ENCODE measurements around the gene HOXD1.

HOXD1 gene

DNA sequence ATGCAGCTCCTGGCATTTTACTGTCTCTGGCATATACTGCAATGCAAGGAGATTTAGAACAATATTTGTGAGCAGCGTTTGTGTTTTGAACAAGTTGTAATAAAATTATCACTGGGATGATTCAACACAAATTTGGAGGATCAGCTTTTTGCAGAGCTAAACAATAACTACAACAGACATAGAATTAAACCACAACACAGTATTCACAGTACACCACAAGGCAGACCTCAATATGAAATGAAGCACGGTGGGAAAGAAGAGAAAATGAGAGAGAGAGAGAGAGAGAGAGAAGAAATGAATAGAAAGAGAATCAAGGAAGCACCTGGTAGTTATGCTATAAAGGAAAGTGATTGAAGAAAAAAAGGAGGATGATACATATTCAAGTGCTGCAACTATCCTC is 39.4 kb downstream of the HOXD1 start:
- Histone ChIP-seq H2BK5ac (ENCODE audit: low read depth, low read length, poor library complexity, severe bottlenecking) (no peak overlapping the region), H3K14ac (ENCODE audit: low read length in 2 of 2) (no peak overlapping the region), H3K18ac (ENCODE audit: low read depth in 1 of 2, low read length in 2 of 2) (no peak overlapping the region), H2BK120ac (ENCODE audit: low read depth, low read length) (no peak overlapping the region), H2AK5ac (ENCODE audit: low read length, severe bottlenecking) (no peak overlapping the region), H3K9me3 (ENCODE audit: control insufficient read depth, low read length) (no peaks in the 10 kb centered on the region), H2AFZ (ENCODE audit: low read depth, low read length) (no peak overlapping the region), H2BK15ac (ENCODE audit: low read depth, poor library complexity, severe bottlenecking) (no peak overlapping the region), H4K91ac (ENCODE audit: low read length) (no peak overlapping the region), H3K79me1 (replicated peaks; ENCODE audit: low read length, poor library complexity, severe bottlenecking) (no peaks in the 10 kb centered on the region), H3K4me1 (ENCODE audit: control insufficient read depth, insufficient read depth, low read depth, low read length) (no peaks in the 10 kb centered on the region), H3K23ac (ENCODE audit: low read length in 2 of 2) (no peak overlapping the region), H3K36me3 (ENCODE audit: control insufficient read depth in 1 of 2, insufficient read depth in 2 of 2, low read depth in 1 of 2, low read length in 2 of 2) (no peaks in the 10 kb centered on the region), H3K27me3 (ENCODE audit: control insufficient read depth in 1 of 2, insufficient read depth in 1 of 2, low read length in 2 of 2) (peaks cover 7 to 30% of the 10 kb centered on the region in 2 experiments), H2BK12ac (ENCODE audit: low read length in 2 of 2) (no peak overlapping the region), H3K27ac (ENCODE audit: low read length, poor library complexity, severe bottlenecking) (no peak overlapping the region), H3K4me2 (ENCODE audit: low read length, poor library complexity, severe bottlenecking) (no peak overlapping the region), H3K4me3 (ENCODE audit: insufficient read depth in 1 of 2, low read depth in 1 of 2, low read length in 2 of 2) (no peak overlapping the region), H4K8ac (ENCODE audit: low read length) (no peak overlapping the region), H3K4ac (ENCODE audit: low read depth in 1 of 2, low read length in 2 of 2) (no peak overlapping the region), H3K9ac (ENCODE audit: low read length) (no peak overlapping the region)
- no peak for DNase-seq
- no CpG with 5 or more reads among the region's 2 CpGs for WGBS

DNA sequence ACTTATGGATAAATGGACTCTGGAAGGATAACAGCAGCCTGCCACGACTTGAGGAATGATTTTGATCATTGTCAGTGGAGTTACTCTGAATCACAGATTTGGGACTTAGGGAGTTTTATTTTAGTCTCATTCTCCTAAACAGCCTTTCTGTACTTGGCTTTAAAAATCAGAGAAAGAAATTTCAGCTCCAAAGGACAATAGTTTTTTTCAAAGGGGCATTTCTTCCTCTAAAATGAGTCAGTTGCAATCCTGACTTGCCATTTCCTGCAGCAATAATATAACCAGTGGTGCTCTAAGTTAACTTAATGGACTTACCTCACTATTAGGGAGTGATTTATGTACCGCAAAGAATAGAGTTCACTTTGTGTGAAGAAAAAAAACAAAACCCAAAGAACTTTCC is 45.7 kb downstream of the HOXD1 start:
- H3K4me2 ChIP-seq (ENCODE audit: low read length, poor library complexity, severe bottlenecking) = no peak overlapping the region
- H3K79me1 ChIP-seq (replicated peaks; ENCODE audit: low read length, poor library complexity, severe bottlenecking) = no peaks in the 10 kb centered on the region
- H2BK120ac ChIP-seq (ENCODE audit: low read depth, low read length) = no peak overlapping the region
- H3K18ac ChIP-seq (ENCODE audit: low read depth in 1 of 2, low read length in 2 of 2) = no peak overlapping the region
- no peak overlapping the region for H3K14ac ChIP-seq (ENCODE audit: low read length in 2 of 2)
- H3K23ac ChIP-seq (ENCODE audit: low read length in 2 of 2) = no peak overlapping the region
- no peaks in the 10 kb centered on the region for H3K36me3 ChIP-seq (ENCODE audit: control insufficient read depth in 1 of 2, insufficient read depth in 2 of 2, low read depth in 1 of 2, low read length in 2 of 2)
- H4K91ac ChIP-seq (ENCODE audit: low read length) = no peak overlapping the region
- no peak overlapping the region for H4K8ac ChIP-seq (ENCODE audit: low read length)
- H2AK5ac ChIP-seq (ENCODE audit: low read length, severe bottlenecking) = no peak overlapping the region
- 86% methylated on average over 2 of the region's 2 CpGs for WGBS
- H3K27me3 ChIP-seq (ENCODE audit: control insufficient read depth in 1 of 2, insufficient read depth in 1 of 2, low read length in 2 of 2) = peaks cover 4 to 11% of the 10 kb centered on the region in 2 experiments
- no peak overlapping the region for H3K4ac ChIP-seq (ENCODE audit: low read depth in 1 of 2, low read length in 2 of 2)
- H3K9ac ChIP-seq (ENCODE audit: low read length) = no peak overlapping the region
- H3K27ac ChIP-seq (ENCODE audit: low read length, poor library complexity, severe bottlenecking) = no peak overlapping the region
- H3K4me1 ChIP-seq (ENCODE audit: control insufficient read depth, insufficient read depth, low read depth, low read length) = no peaks in the 10 kb centered on the region
- no peak overlapping the region for H2BK5ac ChIP-seq (ENCODE audit: low read depth, low read length, poor library complexity, severe bottlenecking)
- no peaks in the 10 kb centered on the region for H3K9me3 ChIP-seq (ENCODE audit: control insufficient read depth, low read length)
- H2AFZ ChIP-seq (ENCODE audit: low read depth, low read length) = no peak overlapping the region
- no peak overlapping the region for H2BK12ac ChIP-seq (ENCODE audit: low read length in 2 of 2)
- DNase-seq = no peak
- H2BK15ac ChIP-seq (ENCODE audit: low read depth, poor library complexity, severe bottlenecking) = no peak overlapping the region
- no peak overlapping the region for H3K4me3 ChIP-seq (ENCODE audit: insufficient read depth in 1 of 2, low read depth in 1 of 2, low read length in 2 of 2)

DNA sequence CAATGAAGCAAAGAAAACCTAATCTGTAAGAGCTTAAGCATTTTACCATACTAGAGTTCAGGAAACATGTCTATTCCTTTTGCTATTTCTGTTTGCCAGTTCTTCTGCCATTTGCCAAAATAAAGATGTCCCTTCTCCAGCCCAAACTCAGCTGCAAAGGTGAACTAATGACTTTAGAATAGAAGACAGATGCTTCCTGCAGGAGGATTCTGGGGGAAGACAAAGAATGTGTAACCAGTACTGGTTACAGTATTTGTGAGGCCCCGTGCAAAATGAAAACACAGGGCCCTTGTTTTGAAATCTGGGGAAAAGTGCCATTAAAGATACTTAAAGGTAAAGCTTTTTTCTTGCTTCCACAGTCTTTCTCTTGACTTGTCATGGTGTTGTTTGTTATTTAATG is 46.5 kb downstream of the HOXD1 start:
- no peak overlapping the region for H3K4me3 ChIP-seq (ENCODE audit: insufficient read depth in 1 of 2, low read depth in 1 of 2, low read length in 2 of 2)
- H2BK120ac ChIP-seq (ENCODE audit: low read depth, low read length) = no peak overlapping the region
- H3K4ac ChIP-seq (ENCODE audit: low read depth in 1 of 2, low read length in 2 of 2) = no peak overlapping the region
- peaks cover 4 to 5% of the 10 kb centered on the region in 2 experiments for H3K27me3 ChIP-seq (ENCODE audit: control insufficient read depth in 1 of 2, insufficient read depth in 1 of 2, low read length in 2 of 2)
- H4K8ac ChIP-seq (ENCODE audit: low read length) = no peak overlapping the region
- H2BK12ac ChIP-seq (ENCODE audit: low read length in 2 of 2) = no peak overlapping the region
- no peak overlapping the region for H3K18ac ChIP-seq (ENCODE audit: low read depth in 1 of 2, low read length in 2 of 2)
- no peaks in the 10 kb centered on the region for H3K4me1 ChIP-seq (ENCODE audit: control insufficient read depth, insufficient read depth, low read depth, low read length)
- H3K9me3 ChIP-seq (ENCODE audit: control insufficient read depth, low read length) = no peaks in the 10 kb centered on the region
- H3K23ac ChIP-seq (ENCODE audit: low read length in 2 of 2) = no peak overlapping the region
- no peaks in the 10 kb centered on the region for H3K79me1 ChIP-seq (replicated peaks; ENCODE audit: low read length, poor library complexity, severe bottlenecking)
- H2BK15ac ChIP-seq (ENCODE audit: low read depth, poor library complexity, severe bottlenecking) = no peak overlapping the region
- no peak overlapping the region for H4K91ac ChIP-seq (ENCODE audit: low read length)
- H3K36me3 ChIP-seq (ENCODE audit: control insufficient read depth in 1 of 2, insufficient read depth in 2 of 2, low read depth in 1 of 2, low read length in 2 of 2) = no peaks in the 10 kb centered on the region
- no peak overlapping the region for H3K14ac ChIP-seq (ENCODE audit: low read length in 2 of 2)
- H3K4me2 ChIP-seq (ENCODE audit: low read length, poor library complexity, severe bottlenecking) = no peak overlapping the region
- DNase-seq = no peak
- no peak overlapping the region for H2BK5ac ChIP-seq (ENCODE audit: low read depth, low read length, poor library complexity, severe bottlenecking)
- H2AK5ac ChIP-seq (ENCODE audit: low read length, severe bottlenecking) = no peak overlapping the region
- no peak overlapping the region for H3K9ac ChIP-seq (ENCODE audit: low read length)
- 72% methylated on average over 1 of the region's 1 CpG for WGBS
- no peak overlapping the region for H3K27ac ChIP-seq (ENCODE audit: low read length, poor library complexity, severe bottlenecking)
- no peak overlapping the region for H2AFZ ChIP-seq (ENCODE audit: low read depth, low read length)

DNA sequence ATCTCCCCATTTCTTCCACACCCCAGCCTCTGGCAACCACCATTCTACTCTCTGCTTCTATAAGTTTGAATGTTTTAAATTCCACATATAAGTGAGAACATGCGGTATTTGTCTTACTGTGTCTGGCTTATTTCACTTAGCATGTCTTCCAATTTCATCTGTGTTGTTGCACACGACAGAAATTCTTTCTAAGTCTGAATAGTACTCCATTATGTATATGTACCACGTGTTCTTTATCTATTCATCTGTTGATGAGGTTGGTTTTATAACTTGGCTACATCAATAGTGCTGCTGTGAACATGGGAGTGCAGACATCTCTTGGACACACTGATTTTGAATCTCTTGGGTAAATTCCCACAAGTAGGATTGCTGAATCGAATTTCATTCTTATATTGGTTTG is 49.0 kb downstream of the HOXD1 start:
- no peak overlapping the region for H2BK15ac ChIP-seq (ENCODE audit: low read depth, poor library complexity, severe bottlenecking)
- no peaks in the 10 kb centered on the region for H3K27me3 ChIP-seq (ENCODE audit: control insufficient read depth in 1 of 2, insufficient read depth in 1 of 2, low read length in 2 of 2)
- H2BK12ac ChIP-seq (ENCODE audit: low read length in 2 of 2) = no peak overlapping the region
- no peak overlapping the region for H3K18ac ChIP-seq (ENCODE audit: low read depth in 1 of 2, low read length in 2 of 2)
- H2BK120ac ChIP-seq (ENCODE audit: low read depth, low read length) = no peak overlapping the region
- no peak overlapping the region for H2AFZ ChIP-seq (ENCODE audit: low read depth, low read length)
- H4K91ac ChIP-seq (ENCODE audit: low read length) = no peak overlapping the region
- H3K4me2 ChIP-seq (ENCODE audit: low read length, poor library complexity, severe bottlenecking) = no peak overlapping the region
- H3K4me3 ChIP-seq (ENCODE audit: insufficient read depth in 1 of 2, low read depth in 1 of 2, low read length in 2 of 2) = no peak overlapping the region
- no peak overlapping the region for H2BK5ac ChIP-seq (ENCODE audit: low read depth, low read length, poor library complexity, severe bottlenecking)
- H3K14ac ChIP-seq (ENCODE audit: low read length in 2 of 2) = no peak overlapping the region
- no peak overlapping the region for H3K23ac ChIP-seq (ENCODE audit: low read length in 2 of 2)
- no peak overlapping the region for H2AK5ac ChIP-seq (ENCODE audit: low read length, severe bottlenecking)
- H3K9ac ChIP-seq (ENCODE audit: low read length) = no peak overlapping the region
- WGBS = 68% methylated on average over 2 of the region's 4 CpGs
- H3K79me1 ChIP-seq (replicated peaks; ENCODE audit: low read length, poor library complexity, severe bottlenecking) = no peaks in the 10 kb centered on the region
- no peaks in the 10 kb centered on the region for H3K4me1 ChIP-seq (ENCODE audit: control insufficient read depth, insufficient read depth, low read depth, low read length)
- H3K36me3 ChIP-seq (ENCODE audit: control insufficient read depth in 1 of 2, insufficient read depth in 2 of 2, low read depth in 1 of 2, low read length in 2 of 2) = no peaks in the 10 kb centered on the region
- H4K8ac ChIP-seq (ENCODE audit: low read length) = no peak overlapping the region
- H3K9me3 ChIP-seq (ENCODE audit: control insufficient read depth, low read length) = no peaks in the 10 kb centered on the region
- H3K4ac ChIP-seq (ENCODE audit: low read depth in 1 of 2, low read length in 2 of 2) = no peak overlapping the region
- H3K27ac ChIP-seq (ENCODE audit: low read length, poor library complexity, severe bottlenecking) = no peak overlapping the region
- DNase-seq = no peak

Measured in mesenchymal stem cell (in vitro differentiated cells and primary cell).